NCI-H446 (cell line): ENCODE results near the gene MAP4.
"Not testable (repeated sequence)": the region's sequence is repeated elsewhere in the genome, so short reads cannot be mapped to it uniquely, and the experiment has no call there.

ENCODE experiments used
- DNase-seq, 2 experiments: peaks; one replicate each; lab custom pipeline; 2025; lab: John Stamatoyannopoulos, UW

MAP4 gene

GRCh38 chr3:47846186-47846879, 169.9 kb downstream of the MAP4 start:
- no peak for DNase-seq

- DNase-seq, result no peak
Observed at GRCh38 chr3:47841786-47842349, 174.3 kb downstream of the MAP4 start.

- DNase-seq, result no peak
Observed at GRCh38 chr3:47838503-47838902, 177.7 kb downstream of the MAP4 start.

GRCh38 chr3:47836986-47837385, 179.2 kb downstream of the MAP4 start:
- DNase-seq, result no peak

- DNase-seq, result not testable (repeated sequence)
Observed at GRCh38 chr3:47829482-47829881, 186.7 kb downstream of the MAP4 start.

- DNase-seq, result no peak
Observed at GRCh38 chr3:47825590-47825989, 190.6 kb downstream of the MAP4 start.

- peak; percentile 17 to 74 for DNase-seq
Observed at GRCh38 chr3:47824541-47825473, 191.4 kb downstream of the MAP4 start.

GRCh38 chr3:47817609-47818008, 198.6 kb downstream of the MAP4 start:
- DNase-seq, result no peak

GRCh38 chr3:47813551-47814177, 202.6 kb downstream of the MAP4 start:
- DNase-seq, result no peak

GRCh38 chr3:47804577-47804976, 211.6 kb downstream of the MAP4 start:
- DNase-seq, result no peak

- peak in 1 of 2 experiments; percentile 2 for DNase-seq
Observed at GRCh38 chr3:47803480-47804025, 212.7 kb downstream of the MAP4 start.

GRCh38 chr3:47802734-47803479, 213.3 kb downstream of the MAP4 start, which contains the start of gene DHX30:
Gene DHX30, plus strand, starts transcription at chr3:47803138. Its CDS starts 7,546 bp downstream, at chr3:47810684.
- DNase-seq, result peak; percentile 13 to 52
